Hematopoietic multipotent progenitor cell treated with erythropoietin and hydrocortisone succinate and interleukin-3 and kit ligand, for 15 days (in vitro differentiated cells): ENCODE measurements around the gene PCDHGA1.

Experiments
- DNase-seq: peaks from one replicate; pipeline ENCODE4 v3.0.0-alpha.2; 2015; ENCODE audit warnings: low spot score

PCDHGA1 gene

GRCh38 chr5:141514330-141515133 is 184.2 kb downstream of the PCDHGA1 start:
- no peak for DNase-seq

- DNase-seq, result no peak
These were observed 184.8 kb downstream of the PCDHGA1 start for GRCh38 chr5:141515141-141515540.

- DNase-seq, result no peak
These were observed 185.8 kb downstream of the PCDHGA1 start for GRCh38 chr5:141515946-141516671.

GRCh38 chr5:141516672-141517025 is 186.3 kb downstream of the PCDHGA1 start:
- no peak for DNase-seq

- no peak for DNase-seq
These were observed 187.0 kb downstream of the PCDHGA1 start for GRCh38 chr5:141517312-141517711.

- no peak for DNase-seq
These were observed 187.7 kb downstream of the PCDHGA1 start for GRCh38 chr5:141517880-141518617.

- DNase-seq, result no peak
These were observed 188.3 kb downstream of the PCDHGA1 start for GRCh38 chr5:141518618-141519015.

GRCh38 chr5:141519605-141520565 is 189.6 kb downstream of the PCDHGA1 start:
- no peak for DNase-seq

GRCh38 chr5:141521244-141521781 is 191.0 kb downstream of the PCDHGA1 start:
- DNase-seq, result no peak

GRCh38 chr5:141522301-141522700 is 192.0 kb downstream of the PCDHGA1 start:
- no peak for DNase-seq

- no peak for DNase-seq
These were observed 193.7 kb downstream of the PCDHGA1 start for GRCh38 chr5:141523991-141524390.

- DNase-seq, result peak; percentile 75
These were observed 194.6 kb downstream of the PCDHGA1 start for GRCh38 chr5:141524604-141525597.

GRCh38 chr5:141525653-141526052 is 195.3 kb downstream of the PCDHGA1 start:
- no peak for DNase-seq

- DNase-seq, result no peak
These were observed 197.1 kb downstream of the PCDHGA1 start for GRCh38 chr5:141527426-141527825.

- no peak for DNase-seq
These were observed 198.1 kb downstream of the PCDHGA1 start for GRCh38 chr5:141528291-141528984.

- no peak for DNase-seq
These were observed 198.7 kb downstream of the PCDHGA1 start for GRCh38 chr5:141529002-141529401.

- no peak for DNase-seq
These were observed 199.6 kb downstream of the PCDHGA1 start for GRCh38 chr5:141529873-141530272.

GRCh38 chr5:141532726-141533125 is 202.4 kb downstream of the PCDHGA1 start:
- DNase-seq, result no peak

- DNase-seq, result no peak
These were observed 203.6 kb downstream of the PCDHGA1 start for GRCh38 chr5:141533897-141534296.
